Measurements from ENCODE around the gene MED22. TPM values are rescaled to one million over a fixed set of nuclear protein-coding genes. Genes with fewer than 3 reads are reported as not detected.

The MED22 gene
- total RNA-seq, 3 donors from 2014 or later (not counting 1 experiment from before 2014, with no cell fraction given) = 23.8 to 37.0 (median 28.1) TPM

DNA sequence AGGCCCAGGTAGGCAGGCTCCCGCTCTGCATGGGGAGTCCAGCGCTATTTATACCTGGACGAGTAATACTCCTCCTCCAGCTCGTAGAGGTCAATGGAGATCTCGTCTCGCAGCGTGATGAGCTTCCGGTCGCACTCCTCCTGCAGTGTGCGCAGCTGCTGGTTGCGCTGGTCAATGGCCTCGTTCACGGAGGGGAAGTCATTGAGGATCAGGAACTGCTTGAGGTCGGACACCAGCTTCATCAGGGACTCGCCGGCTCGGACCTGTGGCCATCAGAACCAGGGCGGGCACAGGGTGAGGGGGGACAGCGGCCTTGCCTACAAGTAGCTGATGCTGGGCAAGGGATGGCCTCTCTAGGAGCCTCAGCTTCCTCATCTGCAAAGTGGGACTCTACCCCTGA, 3.9 kb downstream of the MED22 start:
- Histone ChIP-seq H3K27ac (ENCODE audit: low read length) (no peak overlapping the region), H3K4me3 (ENCODE audit: low read length) (no peak overlapping the region), H3K4me1 (ENCODE audit: control insufficient read depth, insufficient read depth, low read length) (peaks cover 62% of the 10 kb centered on the region), H3K27me3 (ENCODE audit: control insufficient read depth, insufficient read depth, low read length) (no peaks in the 10 kb centered on the region), H3K9me3 (ENCODE audit: control insufficient read depth, insufficient read depth, low read length) (no peaks in the 10 kb centered on the region), H3K36me3 (ENCODE audit: control insufficient read depth, insufficient read depth, low read length) (peaks cover 20% of the 10 kb centered on the region)
- intact Hi-C loops (cut with micrococcal nuclease) = no loop called here
- H3K9me3 Mint-ChIP-seq = no peaks in the 10 kb centered on the region
- DNase-seq (no peak), ATAC-seq (no peak)
- 97% methylated on average over 19 of the region's 19 CpGs for WGBS (ENCODE audit: insufficient coverage)
- TF ChIP-seq, protein P1, sequence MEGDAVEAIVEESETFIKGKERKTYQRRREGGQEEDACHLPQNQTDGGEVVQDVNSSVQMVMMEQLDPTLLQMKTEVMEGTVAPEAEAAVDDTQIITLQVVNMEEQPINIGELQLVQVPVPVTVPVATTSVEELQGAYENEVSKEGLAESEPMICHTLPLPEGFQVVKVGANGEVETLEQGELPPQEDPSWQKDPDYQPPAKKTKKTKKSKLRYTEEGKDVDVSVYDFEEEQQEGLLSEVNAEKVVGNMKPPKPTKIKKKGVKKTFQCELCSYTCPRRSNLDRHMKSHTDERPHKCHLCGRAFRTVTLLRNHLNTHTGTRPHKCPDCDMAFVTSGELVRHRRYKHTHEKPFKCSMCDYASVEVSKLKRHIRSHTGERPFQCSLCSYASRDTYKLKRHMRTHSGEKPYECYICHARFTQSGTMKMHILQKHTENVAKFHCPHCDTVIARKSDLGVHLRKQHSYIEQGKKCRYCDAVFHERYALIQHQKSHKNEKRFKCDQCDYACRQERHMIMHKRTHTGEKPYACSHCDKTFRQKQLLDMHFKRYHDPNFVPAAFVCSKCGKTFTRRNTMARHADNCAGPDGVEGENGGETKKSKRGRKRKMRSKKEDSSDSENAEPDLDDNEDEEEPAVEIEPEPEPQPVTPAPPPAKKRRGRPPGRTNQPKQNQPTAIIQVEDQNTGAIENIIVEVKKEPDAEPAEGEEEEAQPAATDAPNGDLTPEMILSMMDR (IDR thresholded peaks at IDR 0.05) = no peak
- no peak overlapping the region for H3K27ac Mint-ChIP-seq
- peaks cover 60 to 64% of the 10 kb centered on the region in 2 donors for H3K4me1 Mint-ChIP-seq
- no peaks in the 10 kb centered on the region for H3K27me3 Mint-ChIP-seq (ENCODE audit: low read depth in 2 of 2)
- H3K4me3 Mint-ChIP-seq = no peak overlapping the region
- peaks cover 13% of the 10 kb centered on the region for H3K36me3 Mint-ChIP-seq

DNA sequence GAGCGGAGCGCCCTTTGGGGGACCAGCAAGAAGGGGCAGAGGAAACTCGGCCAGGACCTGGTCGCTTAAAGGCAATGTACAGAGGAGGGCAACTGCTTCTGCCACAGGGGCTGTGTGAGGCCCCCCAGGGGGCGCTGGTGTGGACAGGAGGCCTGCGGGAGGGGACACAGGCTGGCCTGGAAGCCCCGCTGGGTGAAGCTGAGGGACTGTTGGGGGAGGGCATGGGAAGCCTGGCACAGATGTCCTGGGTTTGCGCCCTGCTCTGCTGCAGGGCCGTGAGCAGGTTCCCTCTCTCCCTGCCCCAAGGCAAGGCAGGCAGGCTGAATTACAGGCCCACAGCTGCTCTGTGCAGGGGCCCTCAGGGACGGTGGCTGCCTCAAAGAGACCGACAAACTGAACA, 5.4 kb downstream of the MED22 start:
- intact Hi-C loops (cut with micrococcal nuclease) = no loop called here
- H3K27me3 Mint-ChIP-seq (ENCODE audit: low read depth in 2 of 2) = no peaks in the 10 kb centered on the region
- peaks cover 55% of the 10 kb centered on the region for H3K4me1 ChIP-seq (ENCODE audit: control insufficient read depth, insufficient read depth, low read length)
- no peaks in the 10 kb centered on the region for H3K9me3 Mint-ChIP-seq
- peaks cover 49 to 53% of the 10 kb centered on the region in 2 donors for H3K4me1 Mint-ChIP-seq
- peak overlapping the region; percentile 62 for H3K27ac ChIP-seq (ENCODE audit: low read length)
- 87% methylated on average over 11 of the region's 11 CpGs for WGBS (ENCODE audit: insufficient coverage)
- H3K9me3 ChIP-seq (ENCODE audit: control insufficient read depth, insufficient read depth, low read length) = no peaks in the 10 kb centered on the region
- H3K27me3 ChIP-seq (ENCODE audit: control insufficient read depth, insufficient read depth, low read length) = no peaks in the 10 kb centered on the region
- ATAC-seq (no peak), DNase-seq (no peak)
- H3K4me3 Mint-ChIP-seq = no peak overlapping the region
- H3K36me3 ChIP-seq (ENCODE audit: control insufficient read depth, insufficient read depth, low read length) = peaks cover 20% of the 10 kb centered on the region
- H3K27ac Mint-ChIP-seq = peak overlapping the region; percentile 83 to 88
- peaks cover 8% of the 10 kb centered on the region for H3K36me3 Mint-ChIP-seq
- TF ChIP-seq, protein P1 (IDR thresholded peaks at IDR 0.05) = no peak
- no peak overlapping the region for H3K4me3 ChIP-seq (ENCODE audit: low read length)

DNA sequence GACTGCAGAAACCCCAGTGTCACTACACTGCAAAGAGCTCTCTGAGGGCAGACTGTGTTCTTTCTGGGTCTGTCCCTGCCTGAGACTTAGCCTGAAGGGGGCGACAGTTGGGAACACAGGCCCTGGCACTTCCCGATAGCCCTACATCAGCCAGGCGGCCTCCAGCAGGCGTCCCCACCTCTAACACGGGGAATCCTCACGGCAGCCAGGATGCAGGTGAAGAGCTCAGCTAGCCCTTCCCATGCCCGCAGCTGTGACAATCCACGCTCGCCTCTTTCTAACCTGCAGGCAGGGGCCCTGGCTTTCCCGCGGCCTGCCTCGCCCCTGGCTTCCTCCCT, 5.9 kb downstream of the MED22 start:
- TF ChIP-seq, protein P1 (IDR thresholded peaks at IDR 0.05) = no peak
- Histone ChIP-seq H3K27ac (ENCODE audit: low read length) (peak overlapping the region; percentile 62), H3K4me3 (ENCODE audit: low read length) (no peak overlapping the region), H3K4me1 (ENCODE audit: control insufficient read depth, insufficient read depth, low read length) (peaks cover 51% of the 10 kb centered on the region), H3K27me3 (ENCODE audit: control insufficient read depth, insufficient read depth, low read length) (no peaks in the 10 kb centered on the region), H3K9me3 (ENCODE audit: control insufficient read depth, insufficient read depth, low read length) (no peaks in the 10 kb centered on the region), H3K36me3 (ENCODE audit: control insufficient read depth, insufficient read depth, low read length) (peaks cover 20% of the 10 kb centered on the region)
- peaks cover 46 to 50% of the 10 kb centered on the region in 2 donors for H3K4me1 Mint-ChIP-seq
- intact Hi-C loops (cut with micrococcal nuclease) = no loop called here
- DNase-seq (no peak), ATAC-seq (no peak)
- peak overlapping the region; percentile 73 for H3K4me3 Mint-ChIP-seq
- peaks cover 8% of the 10 kb centered on the region for H3K36me3 Mint-ChIP-seq
- no peaks in the 10 kb centered on the region for H3K27me3 Mint-ChIP-seq (ENCODE audit: low read depth in 2 of 2)
- no peaks in the 10 kb centered on the region for H3K9me3 Mint-ChIP-seq
- WGBS (ENCODE audit: insufficient coverage) = 88% methylated on average over 12 of the region's 12 CpGs
- H3K27ac Mint-ChIP-seq = peak overlapping the region; percentile 83 to 88

DNA sequence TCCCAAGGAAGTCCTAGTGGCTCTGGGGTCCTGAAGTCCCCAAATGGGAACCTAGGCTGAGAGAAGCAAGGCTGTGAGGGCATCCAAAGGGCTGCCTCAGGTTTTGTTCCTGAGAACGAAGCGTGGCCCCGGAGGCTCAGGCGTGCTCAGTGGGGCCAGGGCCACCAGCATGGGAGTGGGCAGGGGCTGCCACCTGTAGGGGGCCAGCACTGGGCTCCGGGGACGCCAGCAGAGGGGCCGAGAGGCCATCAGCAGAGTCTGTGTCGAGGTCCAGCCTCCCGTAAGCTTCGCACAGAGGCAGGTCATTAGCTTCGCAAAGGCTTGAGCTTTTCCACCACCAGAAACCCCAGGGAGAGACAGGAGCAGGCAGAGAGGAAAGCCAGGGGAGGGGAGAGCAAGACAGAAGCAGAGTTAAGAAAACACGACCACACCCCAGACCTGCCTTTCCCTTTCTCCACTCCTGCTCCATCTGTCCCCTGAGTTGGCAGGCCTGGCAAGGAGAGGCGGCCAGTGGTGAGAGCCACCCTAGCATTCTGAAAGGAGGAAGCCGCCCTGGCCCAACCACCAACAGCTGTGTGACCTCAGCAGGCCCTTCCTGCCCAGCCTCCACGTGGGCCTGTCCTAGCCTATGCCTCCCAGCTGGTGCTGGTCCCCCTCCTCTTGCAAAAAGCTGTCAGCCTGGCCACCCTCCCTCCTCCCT, 6.4 kb downstream of the MED22 start:
- intact Hi-C loops (cut with micrococcal nuclease) = no loop called here
- peaks cover 41 to 45% of the 10 kb centered on the region in 2 donors for H3K4me1 Mint-ChIP-seq
- 72% methylated on average over 15 of the region's 15 CpGs for WGBS (ENCODE audit: insufficient coverage)

More for the DNA sequence above, 6.4 kb downstream of the MED22 start:
- peak; percentile 85 to 92 (median 86) for ATAC-seq
- Mint-ChIP-seq H3K9me3 (no peaks in the 10 kb centered on the region), H3K36me3 (peaks cover 8% of the 10 kb centered on the region), H3K27me3 (ENCODE audit: low read depth in 2 of 2) (no peaks in the 10 kb centered on the region), H3K27ac (peak overlapping the region; percentile 83 to 88), H3K4me3 (peak overlapping the region; percentile 73)
- peak in 1 of 2 donors; percentile 30 for DNase-seq
- H3K4me3 ChIP-seq (ENCODE audit: low read length) = no peak overlapping the region
- peaks cover 51% of the 10 kb centered on the region for H3K4me1 ChIP-seq (ENCODE audit: control insufficient read depth, insufficient read depth, low read length)
- peak overlapping the region; percentile 62 for H3K27ac ChIP-seq (ENCODE audit: low read length)
- no peaks in the 10 kb centered on the region for H3K9me3 ChIP-seq (ENCODE audit: control insufficient read depth, insufficient read depth, low read length)
- H3K27me3 ChIP-seq (ENCODE audit: control insufficient read depth, insufficient read depth, low read length) = no peaks in the 10 kb centered on the region
- TF ChIP-seq, protein P1 (IDR thresholded peaks at IDR 0.05) = no peak
- peaks cover 20% of the 10 kb centered on the region for H3K36me3 ChIP-seq (ENCODE audit: control insufficient read depth, insufficient read depth, low read length)

Data from natural killer cell (primary cell).